HTR-8/SVneo (cell line): ENCODE data around the gene YEATS2.

Experiments used
- DNase-seq: peaks from one replicate; pipeline ENCODE4 v3.0.0; 2011; ENCODE audit warnings: low spot score, mixed read lengths; ENCODE audit not compliant: insufficient read length
- FAIRE-seq: peaks from 2 replicates; lab custom pipeline; 2011; peaks lifted over from hg19 to GRCh38; lab: Jason Lieb, UNC

Gene YEATS2

GRCh38 chr3:183826448-183827250 is 129.1 kb downstream of the YEATS2 start:
- DNase-seq, result no peak
- FAIRE-seq, result no peak

- FAIRE-seq (no peak), DNase-seq (no peak)
Measured at GRCh38 chr3:183827809-183828537, 130.4 kb downstream of the YEATS2 start.

- DNase-seq, result no peak
- no peak for FAIRE-seq
Measured at GRCh38 chr3:183828538-183828870, 130.9 kb downstream of the YEATS2 start.

GRCh38 chr3:183829466-183829865 is 131.9 kb downstream of the YEATS2 start:
- FAIRE-seq (no peak), DNase-seq (no peak)

- FAIRE-seq (no peak), DNase-seq (no peak)
Measured at GRCh38 chr3:183830187-183830586, 132.6 kb downstream of the YEATS2 start.

- FAIRE-seq (no peak), DNase-seq (no peak)
Measured at GRCh38 chr3:183833516-183833915, 135.9 kb downstream of the YEATS2 start.

GRCh38 chr3:183837390-183837789 is 139.8 kb downstream of the YEATS2 start:
- FAIRE-seq (no peak), DNase-seq (no peak)

- DNase-seq (no peak), FAIRE-seq (no peak)
Measured at GRCh38 chr3:183837894-183838293, 140.3 kb downstream of the YEATS2 start.

- FAIRE-seq (no peak), DNase-seq (no peak)
Measured at GRCh38 chr3:183839751-183840150, 142.2 kb downstream of the YEATS2 start.

- FAIRE-seq, result no peak
- DNase-seq, result peak; percentile 56
Measured at GRCh38 chr3:183844606-183845005, 147.0 kb downstream of the YEATS2 start.

- no peak for DNase-seq
- FAIRE-seq, result no peak
Measured at GRCh38 chr3:183845090-183845489, 147.5 kb downstream of the YEATS2 start.

- FAIRE-seq (no peak), DNase-seq (peak; percentile 54)
Measured at GRCh38 chr3:183845608-183846288, 148.2 kb downstream of the YEATS2 start.

- no peak for FAIRE-seq
- DNase-seq, result no peak
Measured at GRCh38 chr3:183854318-183855035, 156.9 kb downstream of the YEATS2 start.

- no peak for FAIRE-seq
- no peak for DNase-seq
Measured at GRCh38 chr3:183857863-183858262, 160.3 kb downstream of the YEATS2 start.
